Colonic mucosa (tissue), 4 donors: Measurements from ENCODE around the gene SELENOT. TPM values are rescaled to one million over a fixed set of nuclear protein-coding genes. Genes with fewer than 3 reads are reported as not detected.

Experiments
- DNase-seq: peaks from one replicate; pipeline ENCODE4 v3.0.0-alpha.2; 2020
- H3K27ac ChIP-seq: fragments of 200-600 bp; one replicate; pipeline ENCODE4 v1.8.0; 2021
- H3K27me3 ChIP-seq: fragments of 200-600 bp; one replicate; pipeline ENCODE4 v1.8.0; 2021
- H3K36me3 ChIP-seq: fragments of 200-600 bp; one replicate; pipeline ENCODE4 v1.8.0; 2021
- H3K4me1 ChIP-seq: fragments of 200-600 bp; one replicate; pipeline ENCODE4 v1.8.0; 2021; ENCODE audit warnings: mild to moderate bottlenecking
- H3K4me3 ChIP-seq: fragments of 200-600 bp; one replicate; pipeline ENCODE4 v1.8.0; 2021
- H3K9ac ChIP-seq, 2 donors: one replicate each; pipeline ENCODE4 v1.7.0; 2013; ENCODE audit warnings: control low read depth in 2 of 2, low read depth in 2 of 2, low read length in 2 of 2
- H3K9me3 ChIP-seq: fragments of 200-600 bp; one replicate; pipeline ENCODE4 v1.8.0; 2021
- CTCF ChIP-seq: fragments of 200-600 bp; IDR thresholded peaks from one replicate; pipeline ENCODE4 v1.8.0; 2022; ENCODE audit warnings: antibody characterized with exemption, mild to moderate bottlenecking
- intact Hi-C: fragments of 100-400 bp; cut with DNase I; formaldehyde crosslinking; loops from one replicate; pipeline ENCODE4 v1.14.1; 2022
- total RNA-seq, 2 donors: library from RNA; stranded (reverse); fragmentation: NEBNext Ultra II Directional in 1 of 2; extraction: Animal tissue kit (Norgen Biotek cat#: 25700) in 1 of 2; gene quantifications; one replicate each; pipeline ENCODE4 v1.2.1, GENCODE V29; 2021
- donor health status: healthy.
- donor health status: DM: no; HTN: no; CAD: no.
- donor health status: DM: no; HTN: no; CAD: no.

SELENOT gene
- total RNA-seq, 2 donors from 2014 or later = 114 to 117 TPM

DNA sequence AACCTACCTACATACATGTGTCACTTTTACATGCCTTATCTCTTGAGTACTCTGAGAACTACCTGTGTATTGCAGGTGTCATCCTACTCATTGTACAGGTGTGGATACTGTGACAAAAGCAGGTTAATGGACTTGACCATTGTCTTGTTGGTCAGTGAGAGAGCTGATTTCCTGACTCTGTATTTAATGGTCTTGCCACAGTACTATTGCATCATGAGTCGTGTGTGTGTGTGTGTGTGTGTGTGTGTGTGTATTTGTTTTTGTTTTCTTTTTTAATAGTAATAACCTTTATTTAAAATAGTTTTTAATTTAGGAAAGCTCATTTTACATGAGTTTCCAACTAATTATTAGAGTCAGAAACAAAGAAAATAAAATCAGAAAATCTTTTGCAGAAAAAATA, 7.7 kb downstream of the SELENOT start:
- H3K36me3 ChIP-seq = no peaks in the 10 kb centered on the region
- peaks cover 7% of the 10 kb centered on the region for H3K4me1 ChIP-seq
- no peak for TF ChIP-seq CTCF
- intact Hi-C loops = no loop called here
- H3K4me3 ChIP-seq = no peak overlapping the region
- no peak for DNase-seq
- no peak overlapping the region for H3K9ac ChIP-seq
- H3K9me3 ChIP-seq = no peaks in the 10 kb centered on the region
- H3K27me3 ChIP-seq = no peaks in the 10 kb centered on the region
- no peak overlapping the region for H3K27ac ChIP-seq

GRCh38 chr3:150611666-150612065, 8.5 kb downstream of the SELENOT start:
- no peak for DNase-seq
- Histone ChIP-seq H3K27me3 (no peaks in the 10 kb centered on the region), H3K9ac (no peak overlapping the region), H3K27ac (no peak overlapping the region), H3K4me3 (no peak overlapping the region), H3K4me1 (peaks cover 7% of the 10 kb centered on the region), H3K36me3 (no peaks in the 10 kb centered on the region), H3K9me3 (no peaks in the 10 kb centered on the region)
- TF ChIP-seq CTCF = no peak
- intact Hi-C loops = no loop called here

- Histone ChIP-seq H3K9ac (no peak overlapping the region), H3K27me3 (no peaks in the 10 kb centered on the region), H3K36me3 (no peaks in the 10 kb centered on the region), H3K4me3 (no peak overlapping the region), H3K27ac (no peak overlapping the region), H3K9me3 (no peaks in the 10 kb centered on the region), H3K4me1 (peaks cover 3% of the 10 kb centered on the region)
- intact Hi-C loops = no loop called here
- no peak for DNase-seq
- no peak for TF ChIP-seq CTCF
Observed at GRCh38 chr3:150612494-150612893, 9.4 kb downstream of the SELENOT start.

DNA sequence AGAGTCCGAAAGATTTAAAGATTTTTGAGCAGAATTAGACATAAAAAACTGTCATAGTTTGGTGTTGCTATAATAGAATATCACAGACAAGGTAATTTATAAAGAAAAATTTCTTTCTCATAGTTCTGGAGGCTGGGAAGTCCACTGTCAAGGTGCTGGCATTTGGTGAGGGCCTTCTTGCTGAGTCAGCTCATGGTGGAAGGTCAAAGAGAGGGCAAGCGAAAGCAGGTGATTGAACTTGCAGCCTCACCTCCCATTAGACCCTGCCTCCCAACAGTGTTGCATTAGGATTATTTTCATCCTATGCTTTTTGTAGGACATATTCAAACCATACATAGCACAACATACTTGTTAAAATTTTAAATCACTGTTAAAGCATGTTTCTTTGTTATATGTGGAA, 9.9 kb downstream of the SELENOT start:
- H3K36me3 ChIP-seq = no peaks in the 10 kb centered on the region
- H3K27ac ChIP-seq = no peak overlapping the region
- no peaks in the 10 kb centered on the region for H3K9me3 ChIP-seq
- TF ChIP-seq CTCF = no peak
- no peak for DNase-seq
- no peaks in the 10 kb centered on the region for H3K4me1 ChIP-seq
- intact Hi-C loops = no loop called here
- H3K4me3 ChIP-seq = no peak overlapping the region
- no peaks in the 10 kb centered on the region for H3K27me3 ChIP-seq
- H3K9ac ChIP-seq = no peak overlapping the region

GRCh38 chr3:150613709-150614480, 10.8 kb downstream of the SELENOT start:
- no peak for TF ChIP-seq CTCF
- DNase-seq = no peak
- no peaks in the 10 kb centered on the region for H3K9me3 ChIP-seq
- no peaks in the 10 kb centered on the region for H3K36me3 ChIP-seq
- no peaks in the 10 kb centered on the region for H3K27me3 ChIP-seq
- H3K27ac ChIP-seq = no peak overlapping the region
- intact Hi-C loops = no loop called here
- H3K4me3 ChIP-seq = no peak overlapping the region
- H3K9ac ChIP-seq = no peak overlapping the region
- H3K4me1 ChIP-seq = no peaks in the 10 kb centered on the region
